ENCODE results near the gene HSPG2. TPM values are rescaled to one million over a fixed set of nuclear protein-coding genes. Genes with fewer than 3 reads are reported as not detected.
"Not testable (repeated sequence)": the region's sequence is repeated elsewhere in the genome, so short reads cannot be mapped to it uniquely, and the experiment has no call there.

HSPG2 gene
- total RNA-seq, 1 donor from 2014 or later: 1,406 TPM

DNA sequence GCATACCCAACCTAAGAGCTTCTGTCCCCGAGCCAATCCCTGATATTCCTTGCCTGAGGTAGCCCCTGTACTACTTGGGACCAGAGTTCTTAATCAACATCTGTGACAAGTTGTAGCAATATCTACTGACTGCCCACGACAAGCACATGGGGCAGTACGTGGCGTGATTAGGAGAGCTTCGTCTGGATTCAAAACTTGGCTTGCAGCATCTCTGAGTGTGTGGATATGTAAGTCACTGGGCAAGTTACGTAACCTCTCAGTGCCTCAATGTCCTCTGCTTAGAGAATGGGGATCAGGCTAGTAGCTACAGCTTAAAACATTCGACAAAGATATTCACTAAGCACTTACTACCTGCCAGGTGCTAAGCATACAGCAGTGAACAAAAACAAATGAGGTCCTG is 5.0 kb downstream of the HSPG2 start:
- no peak for DNase-seq

DNA sequence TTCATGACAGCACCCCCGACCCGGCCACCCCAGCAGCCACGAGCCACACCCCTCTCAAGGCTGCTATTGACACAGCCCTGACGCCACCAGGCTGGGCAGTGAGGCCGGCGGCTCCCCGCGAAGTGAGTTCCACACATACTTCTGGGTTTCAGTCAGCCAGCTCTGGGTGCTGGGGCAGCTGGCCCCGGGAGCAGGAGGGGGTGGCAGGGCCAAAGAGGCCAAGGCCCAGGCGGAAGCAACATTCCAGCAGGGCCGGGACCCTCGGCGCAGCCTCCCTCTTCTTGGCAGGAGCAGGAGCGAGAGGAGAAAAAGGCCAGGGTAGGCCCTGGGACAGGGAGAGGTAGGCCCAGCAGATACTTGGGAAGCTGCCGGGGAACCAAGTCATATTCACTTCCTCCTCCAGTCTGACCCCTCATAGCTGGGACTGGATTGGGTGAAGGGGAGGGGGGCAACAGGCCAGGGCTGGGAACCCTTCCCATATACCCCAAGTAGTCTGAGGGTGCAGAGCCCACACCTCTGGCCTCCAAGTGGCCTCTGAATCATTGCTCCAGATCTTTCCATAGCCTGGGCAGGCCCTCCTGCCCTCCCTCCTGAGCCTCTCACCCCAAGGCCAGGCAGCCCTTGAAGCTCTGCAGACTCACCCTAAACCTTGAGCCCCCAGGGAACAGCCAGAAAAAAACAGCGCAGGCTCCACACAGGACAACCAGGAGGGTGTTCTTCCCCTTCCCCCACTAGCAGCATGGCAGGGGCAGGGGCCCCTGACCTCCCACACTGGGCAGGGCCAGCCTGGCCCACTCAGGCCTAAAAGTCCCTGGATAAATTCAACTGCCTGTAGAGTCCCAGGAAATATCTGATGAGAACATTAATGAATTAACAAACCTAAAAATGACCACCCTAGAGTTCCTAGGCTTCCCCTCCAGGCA is 5.7 kb downstream of the HSPG2 start:
- peak; percentile 66 for DNase-seq

- no peak for DNase-seq
These were observed 6.4 kb downstream of the HSPG2 start for GRCh38 chr1:21930629-21931170.

DNA sequence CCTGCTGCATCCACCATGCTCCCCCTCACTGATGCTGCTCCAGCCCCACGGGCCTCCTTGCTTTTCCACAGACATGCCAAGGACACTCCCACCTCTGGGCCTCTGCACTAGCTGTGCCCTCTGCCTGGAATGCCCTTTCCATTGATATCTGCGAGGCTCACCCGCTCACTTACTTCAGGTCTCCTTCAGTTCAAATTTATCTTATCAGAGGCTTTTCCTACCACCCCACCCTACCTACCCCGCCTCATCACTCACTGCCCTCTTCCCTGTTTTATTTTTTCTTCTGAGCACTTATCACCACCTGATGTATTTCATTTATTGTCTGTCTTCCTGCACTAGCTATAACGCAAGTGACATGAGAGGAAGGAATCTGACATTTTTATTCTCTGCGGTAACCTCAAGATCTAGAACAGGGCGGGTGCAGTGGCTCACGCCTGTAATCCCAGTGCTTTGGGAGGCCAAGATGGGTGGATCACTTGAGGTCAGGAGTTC is 7.0 kb downstream of the HSPG2 start:
- no peak for DNase-seq

- peak; percentile 53 for DNase-seq
These were observed 9.4 kb downstream of the HSPG2 start for GRCh38 chr1:21927533-21928237.

DNA sequence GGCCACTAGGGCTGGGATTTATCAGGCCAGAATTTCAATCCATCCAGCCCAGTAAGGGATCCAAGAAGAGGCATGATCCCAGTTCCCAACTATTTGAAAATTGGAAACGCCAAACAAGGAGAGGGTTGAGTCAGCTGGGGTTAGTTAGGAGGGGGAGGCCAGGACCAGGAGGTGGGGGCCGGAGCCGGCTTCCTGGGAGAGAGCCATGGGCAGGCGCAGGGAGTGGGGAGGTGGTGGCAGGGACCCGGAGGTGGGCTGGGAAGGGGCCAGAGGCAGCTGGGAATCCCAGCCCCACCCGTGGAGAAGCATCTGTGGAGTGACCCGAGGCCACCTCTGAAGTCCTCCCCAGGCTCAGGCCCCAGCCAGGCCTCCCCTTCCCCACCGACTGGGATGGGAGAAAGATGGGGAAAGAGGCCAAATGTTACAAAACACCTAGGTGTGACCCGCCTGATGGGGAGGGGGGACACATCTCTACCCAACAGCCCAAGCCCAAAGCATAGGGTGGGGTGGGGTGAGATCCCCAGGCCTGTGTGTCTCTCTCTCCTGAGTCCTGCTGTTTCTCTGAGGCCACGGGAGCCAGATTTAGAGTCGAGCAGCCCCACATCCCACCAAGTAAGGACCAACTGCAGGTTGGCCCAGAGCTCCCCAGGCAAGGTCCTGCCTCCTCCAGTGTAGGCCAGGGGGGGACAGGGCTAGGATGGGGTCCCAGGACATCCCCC is 10.1 kb downstream of the HSPG2 start:
- peak; percentile 23 for DNase-seq

DNA sequence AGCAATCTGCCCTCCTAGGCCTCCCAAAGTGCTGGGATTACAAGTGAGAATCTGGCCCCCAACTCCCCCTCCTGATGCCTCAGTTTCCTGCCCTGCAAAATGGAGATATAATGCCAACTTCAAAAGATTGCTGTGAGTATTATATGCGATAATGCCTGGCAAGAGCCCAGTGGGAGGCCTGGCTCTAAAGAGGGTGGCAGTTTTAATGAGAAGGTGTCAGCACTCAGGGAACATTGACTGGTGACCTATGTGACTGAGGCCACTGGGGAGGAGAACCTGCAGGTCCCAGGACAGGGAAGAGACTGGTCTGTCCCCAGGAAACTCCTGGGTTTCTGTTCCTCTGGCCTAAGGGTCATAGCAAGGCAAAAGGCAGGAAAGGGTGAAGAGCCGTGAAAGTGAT is 11.0 kb downstream of the HSPG2 start:
- no peak for DNase-seq

DNA sequence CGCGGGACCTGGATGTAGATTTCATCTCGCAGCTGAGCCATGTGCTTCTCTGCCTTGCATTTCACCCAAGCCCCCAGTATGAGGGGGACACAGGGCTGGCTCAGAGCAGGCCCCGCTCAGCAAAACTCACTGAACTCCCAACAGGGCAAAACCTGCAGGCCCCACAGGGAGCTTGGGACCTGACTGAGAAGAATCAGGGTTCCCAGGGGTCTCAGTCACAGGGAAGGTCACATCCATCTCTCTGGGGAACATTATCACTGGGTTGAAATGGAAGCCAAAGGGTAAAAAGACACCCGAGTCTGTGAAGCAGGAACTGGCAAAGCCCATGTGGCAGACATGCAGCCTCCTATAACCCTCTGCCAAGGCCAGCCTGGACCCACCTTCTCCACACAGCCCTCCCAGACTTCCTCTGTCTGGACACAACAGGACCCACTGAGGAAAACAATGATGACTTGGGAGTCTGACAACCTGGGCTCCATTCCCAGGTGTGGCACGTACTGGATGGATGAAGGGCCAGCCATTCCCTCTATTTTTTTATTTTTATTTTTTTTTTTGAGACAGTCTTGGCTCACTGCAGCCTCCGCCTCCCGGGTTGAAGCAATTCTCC is 11.7 kb downstream of the HSPG2 start:
- DNase-seq: peak; percentile 41

- peak; percentile 96 for DNase-seq
These were observed 12.6 kb downstream of the HSPG2 start for GRCh38 chr1:21924503-21925005.

DNA sequence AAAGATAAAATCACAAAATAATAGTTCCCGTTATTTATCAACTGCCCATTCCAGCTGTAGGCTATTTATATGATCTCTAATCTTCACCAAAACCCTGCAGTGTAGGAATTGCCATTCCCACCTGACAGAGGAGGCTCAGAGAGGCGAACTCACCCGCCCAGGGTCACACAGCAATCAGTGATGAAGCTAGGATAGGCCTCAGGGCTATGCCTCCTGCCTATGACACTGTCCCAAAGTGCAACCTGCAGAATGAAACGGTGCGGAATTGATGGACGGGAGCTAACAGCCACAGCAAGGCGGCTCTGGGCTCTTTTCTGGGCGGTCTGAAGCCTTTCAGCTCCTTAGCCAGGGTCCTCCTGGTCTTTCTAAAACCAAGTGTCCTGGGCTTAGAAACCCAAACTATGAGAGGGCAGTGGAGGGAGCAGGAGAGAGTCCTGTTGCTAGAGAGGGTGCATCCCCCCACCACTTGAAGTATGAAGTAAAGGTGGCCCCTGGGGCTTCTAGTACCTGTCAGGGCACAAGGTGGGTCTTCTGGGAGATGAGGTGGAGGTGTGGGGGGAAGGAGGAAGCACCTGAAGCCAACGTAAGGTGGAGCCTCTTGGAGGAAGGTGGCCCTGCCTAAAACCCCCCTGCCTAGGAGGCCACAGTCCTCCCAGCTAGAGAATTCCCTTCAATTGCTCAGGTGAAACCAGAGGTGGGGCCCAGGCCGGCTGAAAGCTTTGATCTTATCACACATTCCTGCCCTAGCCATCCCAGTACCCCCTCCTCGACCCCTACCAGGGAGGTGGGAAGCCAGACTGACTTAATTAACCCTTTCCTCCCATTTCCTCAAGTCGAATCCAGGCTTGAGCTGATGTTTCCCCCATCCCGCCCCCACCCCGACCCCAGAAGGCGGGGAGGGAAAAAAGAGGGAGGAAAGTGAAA is 14.8 kb downstream of the HSPG2 start:
- DNase-seq: no peak

DNA sequence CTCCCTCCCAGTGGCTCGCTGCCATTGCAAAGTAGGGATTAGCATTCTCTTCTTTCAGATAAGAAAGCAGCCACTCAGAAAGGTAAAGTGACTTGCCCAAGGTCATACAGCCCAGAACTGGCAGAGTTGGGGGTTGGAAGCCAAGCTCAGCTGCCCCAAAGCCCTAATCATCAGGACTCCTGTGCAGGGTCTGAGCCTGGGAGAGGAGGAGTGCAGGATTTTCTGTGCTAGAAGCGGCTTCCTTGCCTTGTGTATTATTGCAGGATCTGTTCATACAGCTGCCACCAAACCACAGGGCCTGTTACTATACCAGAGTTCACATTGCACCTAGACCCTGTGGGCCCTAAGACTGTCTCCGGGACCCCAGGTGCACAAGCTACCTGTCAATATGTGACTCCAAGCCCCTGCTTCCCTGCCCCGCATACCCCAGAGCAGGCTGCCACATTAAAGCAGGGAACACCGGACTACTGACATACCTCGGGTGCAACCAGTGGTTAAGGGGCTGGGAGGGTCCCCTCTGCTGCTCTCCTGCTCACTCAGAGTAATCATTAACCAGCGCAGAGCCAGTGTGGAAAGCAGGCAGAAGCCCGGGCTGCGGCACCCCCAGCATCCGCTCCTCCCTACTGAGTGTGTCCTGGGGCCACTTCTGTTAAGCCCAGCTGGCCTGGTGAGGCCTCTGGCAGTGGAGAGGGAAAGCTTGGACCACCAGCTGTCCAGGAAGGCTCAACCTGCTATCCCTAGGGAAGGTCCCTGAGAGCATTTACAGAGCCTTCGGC is 15.8 kb downstream of the HSPG2 start:
- no peak for DNase-seq

DNA sequence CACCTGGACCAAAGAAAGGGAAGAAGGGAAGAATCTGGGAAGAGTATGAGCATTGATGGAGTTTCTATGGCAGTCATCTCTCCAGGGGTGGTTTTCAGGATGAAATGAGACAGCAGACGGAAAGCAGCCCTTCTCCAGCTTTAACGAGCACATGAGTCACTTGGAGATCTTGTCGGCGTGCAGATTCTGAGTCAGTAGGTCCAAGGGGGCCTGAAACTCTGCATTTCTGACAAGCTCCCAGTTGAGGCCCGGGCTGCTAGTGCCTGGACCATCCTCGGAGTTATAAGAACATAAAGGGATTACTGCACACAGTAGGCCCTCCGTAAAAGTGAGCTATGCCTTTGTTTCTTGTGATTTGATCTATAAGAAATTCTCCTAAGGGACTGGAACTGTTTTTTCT is 17.6 kb downstream of the HSPG2 start:
- peak; percentile 73 for DNase-seq

DNA sequence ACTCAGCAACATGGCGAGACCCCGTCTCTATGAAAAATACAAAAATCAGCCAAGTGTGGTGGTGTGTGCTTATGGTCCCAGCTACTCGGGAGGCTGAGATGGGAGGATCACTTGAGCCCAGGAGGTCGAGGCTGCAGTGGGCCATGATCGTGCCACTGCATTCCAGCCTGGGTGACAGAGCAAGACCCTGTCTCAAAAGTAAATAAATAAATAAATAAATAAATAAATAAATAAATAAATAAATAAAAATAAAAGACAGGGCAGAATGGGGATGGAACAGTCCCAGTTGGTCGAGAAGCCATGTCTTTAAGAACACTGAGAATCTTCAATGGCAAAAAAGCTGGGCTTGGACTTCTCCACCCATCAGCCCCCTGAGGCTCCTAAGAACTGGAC is 19.9 kb downstream of the HSPG2 start:
- not testable (repeated sequence) for DNase-seq

DNA sequence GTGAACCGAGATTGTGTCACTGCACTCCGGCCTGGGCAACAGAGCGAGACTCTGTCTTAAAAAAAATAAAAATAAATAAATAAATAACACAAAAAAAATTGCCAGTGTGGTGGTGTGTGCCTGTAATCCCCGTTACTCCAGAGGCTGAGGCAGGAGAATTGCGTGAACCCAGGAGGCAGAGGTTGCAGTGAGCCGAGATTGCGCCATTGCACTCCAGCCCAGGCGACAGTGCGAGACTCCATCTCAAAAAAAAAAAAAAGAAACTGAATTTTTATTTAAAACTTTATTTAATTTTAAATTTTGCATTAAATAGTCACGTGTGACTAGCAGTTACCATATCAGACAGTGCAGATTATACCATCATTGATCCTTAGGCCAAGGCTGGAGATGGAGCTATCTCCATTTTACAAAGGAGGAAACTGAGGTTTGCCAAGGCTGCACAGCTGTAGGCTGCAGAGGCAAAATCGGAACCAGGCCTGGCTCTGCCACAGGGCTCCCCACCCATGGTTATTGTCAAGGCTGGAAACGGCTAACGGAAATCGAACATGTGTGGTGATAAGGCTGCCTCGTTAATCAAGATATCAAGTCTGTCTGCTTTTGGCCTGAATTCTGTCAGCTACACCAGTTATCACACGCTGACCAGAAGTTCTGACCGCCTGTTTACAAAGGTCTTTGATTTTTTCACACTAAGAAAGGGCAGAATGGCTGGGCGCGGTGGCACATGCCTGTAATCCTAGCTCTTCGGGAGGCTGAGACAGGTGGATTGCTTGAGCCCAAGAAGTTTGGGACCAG is 20.5 kb downstream of the HSPG2 start:
- DNase-seq: peak; percentile 54

DNA sequence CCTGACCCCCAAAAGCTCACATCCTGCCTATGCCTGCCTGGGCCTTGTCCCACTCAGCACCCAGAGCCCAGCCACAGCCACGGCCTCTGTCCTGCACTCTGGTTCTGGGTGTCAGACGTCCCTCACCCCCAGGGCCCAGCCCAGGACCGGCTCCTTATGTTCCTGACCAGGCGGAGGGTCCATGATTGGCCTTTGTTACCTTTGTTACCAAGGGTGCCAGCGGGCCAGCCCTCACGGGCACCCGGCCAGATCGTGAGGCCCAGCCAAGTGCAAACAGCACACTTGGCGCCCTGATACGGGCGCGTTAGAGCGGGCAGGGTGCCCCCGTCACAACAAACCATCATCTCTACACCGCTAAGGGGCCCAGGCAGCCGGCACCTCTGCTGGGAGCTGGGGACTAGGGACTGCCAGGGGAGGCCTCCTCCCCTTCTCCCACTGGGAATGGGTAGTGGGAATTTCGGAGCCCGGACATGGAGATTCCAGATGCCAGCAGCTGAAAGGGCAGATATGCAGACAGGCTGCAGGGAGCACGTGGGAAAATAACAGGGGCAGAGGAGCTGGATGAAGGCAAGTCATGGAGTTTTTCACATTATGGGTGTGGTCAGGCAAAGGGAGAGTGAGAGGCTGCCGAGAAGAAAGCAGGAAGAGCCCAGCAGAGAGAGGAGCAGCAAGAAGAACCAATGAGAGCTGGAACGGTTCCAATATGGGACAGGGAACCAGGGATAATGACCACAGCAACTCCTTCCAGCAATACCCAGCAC is 22.1 kb downstream of the HSPG2 start:
- DNase-seq: peak; percentile 53

GRCh38 chr1:21914450-21914849 is 22.7 kb downstream of the HSPG2 start:
- DNase-seq: peak; percentile 30

- peak; percentile 59 for DNase-seq
These were observed 23.3 kb downstream of the HSPG2 start for GRCh38 chr1:21913763-21914162.

GRCh38 chr1:21913258-21913657 is 23.9 kb downstream of the HSPG2 start:
- peak; percentile 41 for DNase-seq

Data from dermis blood vessel endothelial cell (primary cell).